PC-9 (cell line): ENCODE data around the gene CT83. TPM values are rescaled to one million over a fixed set of nuclear protein-coding genes. Genes with fewer than 3 reads are reported as not detected.
A peak's percentile ranks its signal among the peaks of the same experiment; 100 is the strongest.

ENCODE experiments used
- BruUV-seq: library from RNA; stranded (reverse); fragments of 400-500 nt; replicated peaks from 2 replicates; lab custom pipeline; 2021; lab: Mats Ljungman, UMichigan
- CTCF ChIA-PET: fragments of 300-600 bp; sonication (Branson Sonifier 250); formaldehyde crosslinking; loops from one replicate; lab custom pipeline; 2022; ENCODE audit warnings: antibody characterized with exemption; lab: Charles Lee
- POLR2A ChIA-PET: fragments of 300-600 bp; sonication (Branson Sonifier 250); formaldehyde crosslinking; loops from one replicate; lab custom pipeline; 2022; ENCODE audit warnings: antibody characterized with exemption; ENCODE audit not compliant: unreplicated experiment; lab: Charles Lee
- DNase-seq, 2 experiments: peaks; one replicate each; pipeline versions ENCODE4 v3.0.0 to v3.0.0-alpha.2; 2015 to 2022; ENCODE audit warnings: mixed read lengths in 1 of 2
- H2AFZ ChIP-seq: fragments of 200-600 bp; sonication (generic); 2 replicates; pipeline ENCODE4 v1.8.1; 2017; ENCODE audit warnings: antibody characterized with exemption
- H3F3A ChIP-seq: fragments of 200-600 bp; sonication (generic); 2 replicates; pipeline ENCODE4 v1.8.1; 2017; ENCODE audit warnings: antibody characterized with exemption, mild to moderate bottlenecking, low read depth; ENCODE audit not compliant: insufficient read depth
- H3K27ac ChIP-seq: fragments of 200-600 bp; sonication (generic); 2 replicates; pipeline ENCODE4 v1.6.1; 2016; ENCODE audit warnings: mixed run types
- H3K27me3 ChIP-seq: fragments of 200-600 bp; sonication (generic); 2 replicates; pipeline ENCODE4 v1.6.1; 2016; ENCODE audit warnings: low read depth, mixed run types; ENCODE audit not compliant: insufficient read depth
- H3K36me3 ChIP-seq: fragments of 200-600 bp; sonication (generic); 2 replicates; pipeline ENCODE4 v1.6.1; 2016; ENCODE audit warnings: low read depth, mixed run types
- H3K4me1 ChIP-seq: fragments of 200-600 bp; sonication (generic); replicated peaks from 2 replicates; pipeline ENCODE4 v1.6.1; 2016; ENCODE audit warnings: mixed run types; ENCODE audit not compliant: insufficient read depth
- H3K4me2 ChIP-seq: fragments of 200-600 bp; sonication (generic); 2 replicates; pipeline ENCODE4 v1.6.1; 2017; ENCODE audit warnings: mixed run types
- H3K4me3 ChIP-seq: fragments of 200-600 bp; sonication (generic); 2 replicates; pipeline ENCODE4 v1.6.1; 2016; ENCODE audit warnings: mixed run types
- H3K79me2 ChIP-seq: fragments of 200-600 bp; sonication (generic); 2 replicates; pipeline ENCODE4 v1.6.1; 2017; ENCODE audit warnings: low read depth, mixed run types
- H3K9me2 ChIP-seq: fragments of 200-600 bp; sonication (generic); 2 replicates; pipeline ENCODE4 v1.8.1; 2017; ENCODE audit warnings: mild to moderate bottlenecking; ENCODE audit not compliant: insufficient read depth
- H3K9me3 ChIP-seq: fragments of 200-600 bp; sonication (generic); 2 replicates; pipeline ENCODE4 v1.8.1; 2016; ENCODE audit warnings: low read depth; ENCODE audit not compliant: insufficient read depth
- H4K20me1 ChIP-seq: fragments of 200-600 bp; sonication (generic); 2 replicates; pipeline ENCODE4 v1.8.1; 2017; ENCODE audit not compliant: insufficient read depth
- CTCF ChIP-seq: fragments of 200-600 bp; sonication (generic); conservative IDR thresholded peaks from 2 replicates; pipeline ENCODE4 v1.6.1; 2017; ENCODE audit warnings: mixed run types, antibody characterized with exemption, mild to moderate bottlenecking, moderate library complexity
- EZH2 ChIP-seq: fragments of 200-600 bp; sonication (generic); IDR thresholded peaks from 2 replicates; pipeline ENCODE4 v1.8.0; 2017; ENCODE audit warnings: antibody characterized with exemption, low read depth
- intact Hi-C: fragments of 100-400 bp; cut with micrococcal nuclease; formaldehyde crosslinking; loops from one replicate; pipeline ENCODE4 v1.10.0; 2022; ENCODE audit not compliant: unreplicated experiment
- total RNA-seq: library from RNA; stranded (reverse); gene quantifications from 2 replicates; pipeline ENCODE4 v1.2.3, GENCODE V29; 2021

CT83 gene
- total RNA-seq, 1 experiment from 2014 or later, result not detected

GRCh38 chrX:116490104-116490503 is 27.3 kb upstream of the CT83 start:
- H3K9me3 ChIP-seq, result no peaks in the 10 kb centered on the region; the same call in 1 of the 2 replicates
- intact Hi-C loops, result loop anchor here (10.0 kb wide), 1 partner anchor 465 kb away; no protein-coding TSS in a partner anchor
- H4K20me1 ChIP-seq, result no peaks in the 10 kb centered on the region
- H3K4me3 ChIP-seq, result no peak overlapping the region
- no peaks in the 10 kb centered on the region for H3K9me2 ChIP-seq
- no peaks in the 10 kb centered on the region for H3K79me2 ChIP-seq
- ChIA-PET CTCF (no interaction called here), POLR2A (no interaction called here)
- no peaks in the 10 kb centered on the region for H3F3A ChIP-seq
- no peaks in the 10 kb centered on the region for H3K27me3 ChIP-seq
- DNase-seq, result no peak
- no peak overlapping the region for H3K27ac ChIP-seq
- no peaks in the 10 kb centered on the region for H3K36me3 ChIP-seq
- H2AFZ ChIP-seq, result no peak overlapping the region
- no peaks in the 10 kb centered on the region for H3K4me1 ChIP-seq
- BruUV-seq, result no TSS peak
- TF ChIP-seq EZH2 (no peak), CTCF (peak; percentile 69)
- no peak overlapping the region for H3K4me2 ChIP-seq

GRCh38 chrX:116480059-116480458 is 17.3 kb upstream of the CT83 start:
- ChIA-PET POLR2A (no interaction called here), CTCF (interaction anchor here (0.6 kb wide), 1 partner anchor 59 kb away, joined by 4 read pairs; no protein-coding TSS in a partner anchor)
- Histone ChIP-seq H3K27ac (no peak overlapping the region), H3K9me2 (no peaks in the 10 kb centered on the region), H4K20me1 (no peaks in the 10 kb centered on the region), H3K36me3 (no peaks in the 10 kb centered on the region), H3K9me3 (no peaks in the 10 kb centered on the region; the same call in 1 of the 2 replicates), H3K27me3 (no peaks in the 10 kb centered on the region), H2AFZ (no peak overlapping the region), H3F3A (no peaks in the 10 kb centered on the region), H3K4me2 (no peak overlapping the region), H3K4me1 (no peaks in the 10 kb centered on the region), H3K4me3 (no peak overlapping the region), H3K79me2 (no peaks in the 10 kb centered on the region)
- BruUV-seq, result no TSS peak
- no peak for DNase-seq
- no peak for TF ChIP-seq EZH2
- no peak for TF ChIP-seq CTCF
- intact Hi-C loops, result no loop called here

GRCh38 chrX:116449156-116449555 is 13.6 kb downstream of the CT83 start:
- no peaks in the 10 kb centered on the region for H3K79me2 ChIP-seq
- intact Hi-C loops, result loop anchor here (5.0 kb wide), 1 partner anchor 242 kb away; no protein-coding TSS in a partner anchor
- H3K36me3 ChIP-seq, result no peaks in the 10 kb centered on the region
- peak; percentile 30 to 47 for DNase-seq
- POLR2A ChIA-PET, result no interaction called here
- H3K9me2 ChIP-seq, result no peaks in the 10 kb centered on the region
- no peaks in the 10 kb centered on the region for H3K9me3 ChIP-seq
- H3K27me3 ChIP-seq, result no peaks in the 10 kb centered on the region
- CTCF ChIA-PET, result no interaction called here
- BruUV-seq, result no TSS peak
- no peaks in the 10 kb centered on the region for H3K4me1 ChIP-seq
- no peak overlapping the region for H3K27ac ChIP-seq
- H3F3A ChIP-seq, result no peaks in the 10 kb centered on the region
- no peak overlapping the region for H3K4me2 ChIP-seq
- H3K4me3 ChIP-seq, result no peak overlapping the region
- no peaks in the 10 kb centered on the region for H4K20me1 ChIP-seq
- H2AFZ ChIP-seq, result no peak overlapping the region
- no peak for TF ChIP-seq EZH2
- no peak for TF ChIP-seq CTCF
